Amniotic stem cell (primary cell): ENCODE data around the gene BBOX1.

Source experiments
- DNase-seq: peaks from one replicate; lab custom pipeline; 2025; lab: John Stamatoyannopoulos, UW

BBOX1 gene

DNA sequence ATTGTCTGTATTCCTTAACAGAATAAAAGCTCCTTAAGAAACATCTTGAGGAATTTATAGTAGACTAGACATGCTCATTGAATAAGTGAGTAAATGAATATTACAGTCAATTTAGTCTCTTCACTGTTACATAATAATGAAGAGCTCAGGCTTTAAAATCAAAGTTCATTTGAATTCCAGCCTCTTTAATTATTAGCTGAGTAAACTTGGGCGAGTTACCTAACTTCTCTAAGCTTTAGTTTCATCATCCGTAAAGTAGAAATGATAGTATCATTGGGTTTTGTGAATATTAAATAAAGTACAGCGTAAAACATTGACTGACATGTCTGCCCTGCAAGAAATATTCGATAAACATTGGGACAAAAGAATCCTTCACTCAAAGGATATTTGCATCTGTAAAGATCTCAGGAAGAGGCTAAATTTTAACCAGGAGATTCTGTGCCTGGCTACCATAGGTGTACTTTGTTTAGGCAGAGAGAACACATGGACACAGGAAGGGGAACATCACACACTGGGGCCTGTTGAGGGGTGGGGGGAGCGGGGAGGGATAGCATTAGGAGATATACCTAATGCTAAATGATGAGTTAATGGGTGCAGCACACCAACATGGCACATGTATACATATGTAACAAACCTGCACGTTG, 15.2 kb upstream of the BBOX1 start:
- DNase-seq: no peak

DNA sequence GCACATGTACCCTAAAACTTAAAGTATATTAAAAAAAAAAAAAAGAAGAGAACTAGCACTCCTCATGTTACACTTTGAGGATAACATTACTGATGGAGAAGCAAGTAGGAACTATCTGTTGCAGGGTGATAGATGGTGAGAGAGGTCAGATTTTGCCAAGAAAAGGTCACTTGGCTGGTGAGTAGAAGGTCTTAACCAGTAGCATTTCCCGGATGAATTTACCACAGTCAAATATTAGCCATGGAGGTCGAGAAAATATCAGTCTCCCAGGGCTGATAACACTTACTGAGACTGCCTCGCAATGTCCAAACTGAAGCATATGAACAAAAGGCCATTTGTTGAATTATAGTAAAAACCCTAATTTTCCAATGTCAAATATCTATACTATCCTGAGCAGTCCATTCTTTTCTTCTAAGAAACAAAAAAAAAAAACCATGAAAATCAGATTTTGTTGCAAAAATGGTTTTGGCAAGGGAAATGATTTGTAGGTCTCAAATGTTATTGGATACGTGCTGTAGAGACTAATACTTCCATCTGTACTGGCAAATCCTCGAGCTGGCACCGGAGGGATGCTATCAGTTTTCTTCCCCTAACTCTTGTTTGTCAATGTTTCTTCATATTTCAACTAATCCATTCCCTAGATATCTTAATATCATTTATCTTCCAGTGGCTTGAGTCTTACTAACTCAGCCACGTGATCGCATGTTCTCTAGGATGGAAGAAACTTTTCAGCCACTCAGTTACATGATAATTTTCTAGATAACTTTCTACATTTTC, 14.5 kb upstream of the BBOX1 start:
- DNase-seq: no peak

DNA sequence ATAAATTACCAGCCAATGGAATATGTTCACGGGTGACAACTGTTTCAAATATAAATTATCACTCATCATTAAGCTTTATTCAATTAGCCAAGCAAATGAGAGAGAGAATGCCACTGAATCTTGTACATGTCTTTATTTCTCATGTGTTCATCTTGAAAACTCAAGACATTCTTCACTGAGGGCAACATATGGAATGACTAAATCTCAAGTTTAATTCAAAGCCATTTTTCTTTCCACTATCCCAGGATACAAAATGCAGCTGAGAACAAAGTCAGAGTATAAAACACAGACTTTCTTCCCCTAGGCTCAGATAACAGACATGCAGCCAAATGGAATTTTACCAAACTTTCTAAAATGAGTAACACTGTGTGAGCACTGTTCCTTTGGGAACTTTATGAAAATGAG, 12.1 kb upstream of the BBOX1 start:
- DNase-seq: no peak

DNA sequence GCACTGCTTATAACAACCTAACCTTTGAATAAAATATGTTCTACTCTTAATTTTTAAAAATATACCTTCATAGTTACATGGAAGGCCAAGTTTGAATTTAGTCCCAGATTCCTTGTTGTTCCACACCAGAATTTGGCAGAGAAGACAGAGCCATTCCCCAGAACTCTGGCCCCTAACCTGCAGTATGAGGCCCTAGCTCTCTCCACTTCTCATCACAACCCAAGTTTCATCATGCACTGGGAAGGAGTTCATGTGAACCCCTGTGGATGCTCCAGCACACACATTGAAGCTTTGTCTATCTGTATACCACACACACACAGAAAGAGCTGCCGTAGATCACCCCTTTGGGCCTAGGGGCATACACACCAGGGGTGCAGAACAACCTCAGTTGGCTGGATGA, 10.6 kb upstream of the BBOX1 start:
- DNase-seq: no peak

DNA sequence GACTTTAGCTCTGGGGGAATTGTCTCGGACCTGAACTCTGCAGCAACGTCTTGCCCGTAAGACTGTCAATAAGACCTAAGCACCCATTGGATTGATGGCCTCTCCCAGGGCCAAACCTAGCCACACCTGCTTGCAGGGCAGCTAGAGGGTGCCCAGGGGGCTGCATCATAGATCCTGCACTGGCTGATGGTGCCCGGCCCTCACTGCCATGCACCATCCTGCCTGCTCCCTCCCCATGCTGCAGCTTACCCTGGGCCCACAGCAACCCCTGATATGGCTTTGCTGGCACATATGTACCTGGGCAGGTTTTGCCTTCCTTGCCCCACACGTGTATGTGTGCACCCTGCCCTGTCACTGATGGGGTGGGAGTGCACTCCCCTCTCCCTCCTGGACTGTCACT, 8.9 kb upstream of the BBOX1 start:
- no peak for DNase-seq

DNA sequence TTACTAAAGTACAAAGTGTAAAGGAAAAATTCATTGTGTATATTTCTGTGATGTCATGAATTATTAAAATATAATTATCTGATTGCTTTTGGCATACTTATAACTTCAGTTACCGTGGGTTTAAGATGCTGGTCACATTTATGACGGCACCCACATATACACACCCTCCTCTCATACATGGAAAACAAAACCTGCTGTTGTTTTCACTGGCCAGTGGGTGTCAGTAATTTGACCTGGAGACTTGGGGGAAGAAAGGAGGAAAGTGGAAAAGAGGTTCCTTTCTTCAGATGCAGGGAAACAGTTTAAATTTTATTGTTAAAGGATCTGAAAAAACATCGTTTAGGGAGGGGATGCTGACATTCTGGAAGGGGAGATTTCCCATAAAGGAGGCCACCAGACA, 742 bp upstream of the BBOX1 start:
- no peak for DNase-seq

DNA sequence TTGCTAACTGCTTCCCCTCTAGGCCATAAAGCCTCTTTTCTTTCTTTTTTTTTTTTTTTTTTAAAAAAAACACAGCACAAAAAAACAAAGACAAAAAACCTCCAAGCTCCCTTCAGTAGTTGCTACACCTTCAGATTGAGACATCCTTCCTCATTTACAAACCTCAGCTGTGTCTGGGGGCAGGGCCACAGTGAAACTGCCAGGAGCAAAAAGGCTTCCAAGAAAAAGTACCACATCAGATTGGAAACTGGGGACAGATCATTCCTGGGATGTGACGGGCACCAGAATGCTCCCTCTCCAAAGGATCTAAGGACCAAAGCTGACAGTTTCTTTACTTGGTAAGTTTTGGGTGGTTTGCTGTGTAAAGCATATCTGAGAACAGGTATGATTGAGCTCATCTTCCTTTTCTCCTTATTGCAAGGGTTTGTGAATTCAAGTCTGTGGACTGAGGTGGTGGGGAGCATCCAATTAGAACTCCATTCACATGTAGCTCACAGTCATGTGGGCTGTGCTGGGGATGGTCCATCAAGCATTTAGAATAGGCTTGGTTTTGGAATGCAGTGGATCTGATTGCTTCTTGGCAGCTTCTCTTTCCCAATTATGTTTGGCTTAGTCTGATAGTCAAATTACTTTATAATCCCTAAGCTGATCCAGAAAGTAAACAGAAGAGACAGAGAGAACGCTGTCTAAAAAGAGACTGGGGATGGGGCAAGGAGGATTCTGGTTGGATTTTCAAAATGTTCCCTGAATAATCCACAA, 705 bp downstream of the BBOX1 start:
- no peak for DNase-seq

DNA sequence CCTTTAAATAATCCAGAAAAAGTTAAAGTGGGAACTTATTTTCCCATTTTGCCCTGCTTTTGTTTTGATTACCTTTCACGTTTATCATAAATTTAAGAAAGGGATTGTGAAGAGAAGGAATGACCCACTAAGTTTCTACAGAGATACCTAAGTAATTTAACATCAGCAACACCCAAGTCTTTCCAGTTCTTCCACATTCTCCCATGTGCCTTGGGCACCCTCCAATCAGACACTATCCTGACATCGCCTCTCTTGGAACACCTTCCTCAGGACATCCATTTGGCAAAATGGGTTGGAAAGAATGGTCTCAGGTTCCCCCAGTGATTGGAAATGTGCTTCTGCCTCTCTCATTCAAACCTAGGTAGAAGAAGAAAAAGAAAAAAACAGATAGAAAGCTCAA, 6.3 kb downstream of the BBOX1 start:
- DNase-seq: no peak

DNA sequence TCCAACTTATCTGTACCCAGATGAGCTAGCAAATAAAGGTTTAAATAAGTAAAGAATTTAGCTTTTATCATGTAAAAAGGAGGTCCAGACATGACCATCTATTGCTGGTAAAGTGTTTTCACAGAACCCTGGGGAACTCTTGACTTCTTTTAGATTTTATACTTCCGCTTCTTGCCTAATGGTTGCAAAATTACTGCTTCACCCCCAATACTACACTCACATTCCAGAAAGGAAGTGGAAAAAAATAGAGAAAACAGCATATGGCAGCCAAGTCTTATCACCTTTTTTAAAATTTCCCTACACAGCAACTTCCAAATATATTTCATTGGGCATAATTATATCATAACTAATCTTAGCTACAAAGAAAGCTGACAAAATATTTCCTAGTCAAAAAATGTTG, 12.1 kb downstream of the BBOX1 start:
- DNase-seq: no peak

DNA sequence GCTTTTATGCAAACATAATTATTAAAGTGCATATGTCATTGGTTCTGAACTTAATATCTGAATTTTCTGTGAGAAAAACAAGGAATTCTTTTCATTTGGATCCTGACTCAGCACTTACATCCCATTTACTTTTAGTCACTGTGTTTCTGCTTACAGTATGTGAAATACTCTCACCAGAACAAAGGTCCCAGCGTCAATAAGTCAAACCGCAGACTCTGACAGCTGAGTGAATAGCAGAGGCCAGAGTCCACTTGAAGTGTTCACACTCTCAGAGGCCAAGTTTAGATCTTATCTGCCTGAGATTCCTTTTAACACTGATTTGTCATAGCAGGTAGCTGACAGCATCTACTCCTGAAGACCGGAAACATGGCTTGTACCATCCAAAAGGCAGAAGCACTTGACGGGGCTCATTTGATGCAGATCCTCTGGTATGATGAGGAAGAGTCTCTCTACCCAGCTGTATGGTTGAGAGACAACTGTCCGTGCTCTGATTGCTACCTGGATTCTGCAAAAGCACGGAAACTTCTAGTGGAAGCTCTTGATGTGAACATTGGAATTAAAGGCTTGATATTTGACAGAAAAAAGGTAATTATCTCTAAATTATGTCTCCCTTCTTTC, 14.6 kb downstream of the BBOX1 start:
- no peak for DNase-seq

DNA sequence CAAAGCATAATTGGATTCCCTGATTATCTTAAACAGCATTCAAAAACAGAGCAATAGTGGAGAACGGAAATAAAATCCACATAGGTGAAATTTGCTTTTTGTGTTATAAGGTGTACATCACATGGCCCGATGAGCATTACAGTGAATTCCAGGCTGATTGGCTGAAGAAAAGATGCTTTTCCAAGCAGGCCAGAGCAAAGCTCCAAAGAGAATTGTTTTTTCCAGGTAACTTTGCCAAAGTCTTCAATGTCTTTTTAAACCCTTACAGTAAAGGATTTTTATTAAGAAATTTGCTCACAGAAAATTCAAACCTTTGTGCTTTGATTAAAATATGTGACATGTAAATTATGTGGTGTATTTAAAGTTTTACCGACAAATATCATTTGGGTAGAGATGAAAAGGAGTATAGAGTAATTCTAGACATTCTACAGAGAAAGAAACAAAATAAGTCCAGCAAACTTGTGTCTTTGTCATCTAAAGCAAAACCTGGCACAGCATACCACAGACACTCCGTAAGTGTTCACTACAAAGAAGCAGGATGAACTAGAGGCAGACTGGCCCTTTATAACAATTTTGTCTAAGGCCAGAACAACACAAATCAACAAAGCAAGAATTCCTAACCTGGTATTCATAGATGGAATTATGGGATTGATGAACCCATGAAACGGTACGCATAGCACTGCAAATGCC, 16.6 kb downstream of the BBOX1 start:
- DNase-seq: no peak

DNA sequence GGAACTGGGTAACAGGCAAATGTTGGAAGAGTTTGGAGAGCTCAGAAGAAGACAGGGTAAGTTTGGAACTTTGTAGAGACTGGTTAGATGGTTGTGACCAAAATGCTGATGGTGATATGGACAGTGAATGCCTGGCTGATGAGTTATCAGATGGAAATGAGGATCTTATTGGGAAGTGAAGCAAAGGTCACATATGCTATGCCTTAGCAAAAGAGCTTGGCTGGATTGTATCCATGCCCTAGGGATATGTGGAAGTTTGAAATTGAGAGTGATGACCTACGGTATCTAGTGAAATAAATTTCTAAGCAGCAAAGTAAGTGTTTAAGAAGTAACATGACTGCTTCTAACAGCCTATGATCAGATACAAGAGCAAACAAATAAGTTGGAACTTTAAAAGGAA, 17.8 kb downstream of the BBOX1 start:
- DNase-seq: no peak

DNA sequence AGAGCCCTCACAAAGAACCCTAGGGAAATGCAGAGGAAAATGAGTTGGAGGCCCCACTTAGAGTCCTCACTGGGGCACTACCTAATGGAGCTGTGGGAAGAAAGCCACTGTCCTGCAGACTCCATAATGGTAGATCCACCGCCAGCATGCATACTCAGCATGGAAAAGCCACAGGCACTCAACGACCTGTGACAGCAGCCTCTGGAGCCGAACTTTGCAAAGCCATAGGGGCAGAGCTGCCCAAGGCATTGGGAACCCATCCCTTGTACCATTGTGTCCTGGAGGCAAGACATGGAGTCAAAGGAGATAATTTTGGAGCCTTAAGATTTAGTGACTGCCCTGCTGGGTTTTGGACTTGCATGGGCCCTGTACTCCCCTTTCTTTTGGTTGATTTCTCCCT, 18.8 kb downstream of the BBOX1 start:
- DNase-seq: no peak

DNA sequence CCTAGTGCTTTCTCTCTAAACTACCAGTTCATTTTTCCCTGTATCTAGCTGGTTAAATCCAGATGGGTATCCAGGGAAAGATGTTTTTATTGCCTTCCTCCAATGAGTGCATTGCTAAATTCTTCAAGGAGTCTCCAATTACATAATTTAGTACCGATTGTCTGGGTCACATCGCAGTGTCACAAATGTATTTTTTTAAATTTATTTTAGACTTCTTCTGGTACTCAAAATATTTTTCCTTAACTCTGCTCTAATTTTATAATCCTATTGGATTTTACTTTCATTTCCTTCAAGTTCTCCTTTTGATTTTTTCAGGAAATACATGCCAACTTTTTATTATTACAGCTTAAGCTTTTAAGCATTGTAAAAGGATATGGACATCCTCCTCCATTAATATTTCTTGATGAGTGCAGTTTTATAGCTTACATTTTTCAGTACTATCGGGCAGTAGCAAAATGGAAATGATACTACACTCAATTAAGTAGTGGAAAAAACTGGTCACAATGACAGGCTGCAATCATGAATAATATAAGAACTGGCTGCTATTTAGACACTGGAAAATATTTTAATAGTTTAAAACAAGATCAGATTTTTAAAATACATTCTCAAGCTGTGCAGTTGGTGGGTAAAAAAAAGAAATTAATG, 20.3 kb downstream of the BBOX1 start:
- DNase-seq: no peak

DNA sequence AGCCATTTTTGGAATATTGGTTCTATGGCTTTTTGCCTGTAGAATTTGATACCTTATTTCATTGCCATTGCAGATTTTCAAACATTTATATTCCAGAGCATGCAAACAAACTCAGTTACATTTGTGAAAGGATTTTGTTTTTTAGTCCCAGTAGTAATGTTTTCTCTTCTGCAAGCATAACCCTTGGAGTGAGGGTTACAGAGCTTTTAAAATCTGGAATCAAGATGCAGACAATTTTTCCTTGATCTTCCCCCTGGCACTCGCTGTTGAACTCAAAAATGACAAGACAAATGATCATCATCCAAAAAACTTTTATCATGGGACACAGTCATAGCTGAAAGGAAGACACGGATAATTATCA, 20.8 kb downstream of the BBOX1 start:
- no peak for DNase-seq

DNA sequence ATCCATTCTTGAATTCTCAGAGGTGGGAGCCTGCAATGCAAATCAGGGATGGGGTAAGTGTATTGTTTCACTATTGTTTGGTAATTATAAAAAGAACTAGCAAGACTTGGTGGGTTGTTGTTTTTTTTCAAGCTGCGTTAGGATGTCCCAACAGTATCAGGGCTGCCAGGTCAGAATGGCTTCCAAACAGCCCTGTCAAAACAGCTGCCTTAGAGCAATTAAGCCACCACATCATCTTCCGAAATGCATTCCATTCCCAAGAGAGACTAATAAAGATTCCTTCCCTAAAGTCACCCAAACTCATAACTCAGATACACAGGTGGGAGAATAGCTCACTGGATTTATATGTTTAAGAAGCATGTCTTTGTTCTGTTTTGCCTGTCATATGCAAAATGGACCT, 23.5 kb downstream of the BBOX1 start:
- DNase-seq: no peak

DNA sequence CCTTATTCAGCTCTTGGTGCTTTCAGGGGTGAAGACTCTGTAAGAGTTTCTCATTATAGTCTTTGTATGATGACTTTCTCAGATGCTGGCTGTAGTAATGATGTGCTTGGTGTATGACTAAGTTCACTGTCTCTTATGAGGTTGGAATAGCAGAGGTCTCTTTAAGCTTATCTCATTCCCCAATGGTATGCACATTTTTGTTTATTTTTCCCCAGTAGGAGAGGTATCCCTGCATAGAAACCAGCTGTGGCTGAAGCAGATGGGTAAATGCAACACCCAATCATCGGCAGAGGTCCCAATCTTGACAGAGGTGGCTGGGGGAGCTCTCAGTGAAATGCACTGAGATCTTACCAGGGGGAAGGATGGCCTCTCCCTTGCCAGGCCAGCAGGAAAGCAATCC, 34.6 kb downstream of the BBOX1 start:
- no peak for DNase-seq

DNA sequence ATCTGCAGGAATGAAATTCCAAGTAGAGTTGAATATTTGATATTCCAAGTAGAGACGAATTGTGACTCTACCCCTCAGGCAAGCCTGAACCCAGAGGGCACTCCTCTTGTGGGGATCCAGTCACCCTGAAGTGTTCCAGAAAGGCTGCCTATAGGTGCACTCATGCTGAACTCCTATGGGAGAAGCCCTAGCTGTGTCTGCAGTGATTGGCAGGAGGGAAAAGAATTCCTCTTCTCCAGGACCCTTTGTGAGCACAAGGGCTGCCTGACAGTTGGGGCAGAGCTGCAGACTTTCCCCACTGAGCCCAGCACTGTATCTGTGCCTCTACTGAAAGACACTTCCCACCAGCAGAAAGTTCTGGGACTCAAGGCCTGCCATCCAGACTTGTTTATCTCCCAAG, 35.0 kb downstream of the BBOX1 start:
- no peak for DNase-seq

DNA sequence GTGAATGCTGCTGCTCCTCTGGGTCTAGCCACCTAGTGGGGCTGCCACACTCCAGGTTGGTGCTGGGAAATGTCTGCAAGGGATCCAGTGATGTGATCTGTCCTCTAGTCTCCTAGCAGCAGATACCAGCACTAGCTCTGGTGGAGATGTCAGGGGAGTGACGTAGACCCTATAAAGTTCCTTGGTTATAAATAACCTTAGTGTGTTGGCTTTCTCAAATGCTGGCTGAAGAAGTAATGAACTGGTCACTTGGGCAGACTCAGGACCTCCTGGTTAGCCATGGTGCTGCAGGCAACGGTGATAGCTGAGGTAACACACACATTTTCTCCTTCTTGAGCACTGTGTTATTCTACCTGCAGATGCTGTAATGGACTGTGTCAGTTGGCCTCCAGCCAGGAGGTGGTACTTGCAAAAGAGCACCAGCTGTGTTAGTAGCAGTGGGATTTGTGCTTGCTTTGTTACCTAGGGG, 35.5 kb downstream of the BBOX1 start:
- DNase-seq: no peak

DNA sequence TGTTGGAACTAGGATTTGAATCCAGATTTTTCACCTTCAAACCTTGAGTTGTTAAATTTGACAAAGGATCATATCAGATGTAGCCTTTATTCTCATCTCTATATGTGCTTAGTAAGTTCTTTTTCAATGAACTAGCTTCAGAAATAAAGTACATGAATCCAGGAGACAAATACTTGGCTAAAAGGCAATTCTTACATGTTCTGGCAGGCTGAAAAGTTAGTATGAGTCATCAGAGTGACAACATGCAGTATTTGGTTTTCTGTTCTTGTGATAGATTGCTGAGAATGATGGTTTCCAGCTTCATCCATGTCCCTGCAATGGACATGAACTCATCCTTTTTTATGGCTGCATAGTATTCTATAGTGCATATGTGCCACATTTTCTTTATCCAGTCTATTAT, 40.4 kb downstream of the BBOX1 start:
- DNase-seq: no peak

DNA sequence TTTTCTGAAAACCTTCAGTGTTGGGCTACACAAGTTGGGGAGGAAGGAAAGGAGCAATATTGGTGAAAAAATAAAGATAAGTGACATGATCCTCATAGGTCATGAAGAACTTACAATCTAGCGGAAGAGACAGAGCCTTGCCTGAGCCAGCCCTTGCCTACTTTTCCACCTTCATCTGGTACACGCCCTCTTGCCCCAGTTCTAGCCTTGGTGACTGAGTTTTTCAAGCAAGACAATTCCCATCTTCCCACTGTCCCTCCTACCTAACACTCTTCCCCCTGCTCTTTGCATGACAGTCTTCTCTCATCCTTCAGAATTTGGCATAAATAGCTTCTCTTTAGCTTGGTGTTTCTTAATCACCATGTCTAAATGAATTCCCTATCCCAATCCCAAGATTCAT, 42.6 kb downstream of the BBOX1 start:
- DNase-seq: no peak

DNA sequence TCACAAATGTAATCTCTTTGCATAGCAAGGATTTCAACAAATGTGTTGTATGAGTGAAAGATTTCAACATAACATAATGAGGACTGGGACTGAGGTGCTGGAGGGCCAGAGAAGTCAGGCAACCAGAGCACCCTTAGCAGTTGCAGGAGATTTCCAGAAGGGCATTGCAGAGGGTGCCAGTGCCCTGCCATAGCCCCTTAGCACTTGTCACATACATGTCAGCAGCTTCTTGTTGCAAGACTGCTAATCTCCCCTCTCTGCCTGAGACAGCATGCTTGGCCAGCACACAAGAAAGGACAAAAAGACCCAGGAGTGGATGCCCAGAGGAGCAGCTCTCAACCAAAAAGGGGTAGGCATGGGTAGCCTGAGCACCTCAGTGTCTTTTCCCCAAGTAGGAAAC, 43.2 kb downstream of the BBOX1 start:
- no peak for DNase-seq
